Renal cortical epithelial cell (primary cell): ENCODE data around the gene TBCE. TPM values are rescaled to one million over a fixed set of nuclear protein-coding genes. Genes with fewer than 3 reads are reported as not detected.

Experiments used
- total RNA-seq: library from RNA; depleted of rRNA; stranded (reverse); fragments of >200 nt; gene quantifications from 2 replicates; pipeline ENCODE4 v1.2.3, GENCODE V29; 2014

Gene TBCE
- total RNA-seq, 1 donor from 2014 or later = 30.4 TPM

Other genes with a start within 250 kb of the TBCE start
- 90.5 and 98.9 TPM in 2 replicates for gene TOMM20, start 238.6 kb upstream of the TBCE start, total RNA-seq
- gene RBM34, start 206.2 kb upstream of the TBCE start, total RNA-seq = 46.0 and 62.0 TPM in 2 replicates
- gene ARID4B, start 39.2 kb upstream of the TBCE start, total RNA-seq = 17.9 and 59.3 TPM in 2 replicates
- gene GGPS1, start 38.9 kb upstream of the TBCE start, total RNA-seq = 34.2 and 48.0 TPM in 2 replicates
- gene B3GALNT2, start 137.0 kb downstream of the TBCE start, total RNA-seq = 44.3 and 52.3 TPM in 2 replicates